Limb (tissue), 2 donors: ENCODE results near the gene RCE1.
"Not testable (repeated sequence)": the region's sequence is repeated elsewhere in the genome, so short reads cannot be mapped to it uniquely, and the experiment has no call there.

Experiments
- DNase-seq, 2 donors: peaks; one replicate each; pipeline ENCODE4 v3.0.0-alpha.2; 2016; ENCODE audit errors: extremely low spot score in 2 of 2

RCE1 gene

DNA sequence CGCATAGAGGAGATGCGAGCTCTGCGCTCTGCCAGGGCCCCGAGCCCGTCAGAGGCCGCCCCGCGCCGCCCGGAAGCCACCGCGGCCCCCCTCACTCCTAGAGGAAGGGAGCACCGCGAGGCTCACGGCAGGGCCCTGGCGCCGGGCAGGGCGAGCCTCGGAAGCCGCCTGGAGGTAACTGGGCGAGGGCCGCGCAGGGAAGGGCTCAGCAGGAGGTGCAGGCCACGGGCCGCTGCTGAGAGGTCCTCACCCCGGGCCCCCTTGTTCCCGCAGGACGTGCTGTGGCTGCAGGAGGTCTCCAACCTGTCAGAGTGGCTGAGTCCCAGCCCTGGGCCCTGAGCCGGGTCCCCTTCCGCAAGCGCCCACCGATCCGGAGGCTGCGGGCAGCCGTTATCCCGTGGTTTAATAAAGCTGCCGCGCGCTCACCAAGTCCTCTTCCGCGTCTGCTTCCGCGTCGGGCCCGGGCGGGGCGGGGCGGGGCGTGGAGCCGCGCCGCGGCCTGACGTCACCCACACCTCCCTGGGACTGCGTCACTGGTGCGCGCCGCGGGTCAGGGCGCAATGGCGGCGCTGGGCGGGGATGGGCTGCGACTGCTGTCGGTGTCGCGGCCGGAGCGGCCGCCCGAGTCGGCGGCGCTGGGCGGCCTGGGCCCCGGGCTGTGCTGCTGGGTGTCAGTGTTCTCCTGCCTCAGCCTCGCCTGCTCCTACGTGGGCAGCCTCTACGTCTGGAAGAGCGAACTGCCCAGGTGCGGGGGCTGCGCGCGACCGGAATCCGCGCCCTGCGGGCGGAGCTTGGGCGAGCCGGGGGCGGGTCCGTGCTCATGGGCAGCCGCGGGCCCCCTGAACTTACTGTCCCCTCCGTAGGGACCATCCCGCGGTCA is at the start of gene RCE1:
TSS of gene RCE1 (plus strand) at position 546 of the 880 bp plus-strand sequence. CDS start at position 561, 15 bp downstream.
- DNase-seq: peak; percentile 88 to 96

GRCh38 chr11:66799815-66800214 is 43.4 kb upstream of the RCE1 start:
- DNase-seq: not testable (repeated sequence)

DNA sequence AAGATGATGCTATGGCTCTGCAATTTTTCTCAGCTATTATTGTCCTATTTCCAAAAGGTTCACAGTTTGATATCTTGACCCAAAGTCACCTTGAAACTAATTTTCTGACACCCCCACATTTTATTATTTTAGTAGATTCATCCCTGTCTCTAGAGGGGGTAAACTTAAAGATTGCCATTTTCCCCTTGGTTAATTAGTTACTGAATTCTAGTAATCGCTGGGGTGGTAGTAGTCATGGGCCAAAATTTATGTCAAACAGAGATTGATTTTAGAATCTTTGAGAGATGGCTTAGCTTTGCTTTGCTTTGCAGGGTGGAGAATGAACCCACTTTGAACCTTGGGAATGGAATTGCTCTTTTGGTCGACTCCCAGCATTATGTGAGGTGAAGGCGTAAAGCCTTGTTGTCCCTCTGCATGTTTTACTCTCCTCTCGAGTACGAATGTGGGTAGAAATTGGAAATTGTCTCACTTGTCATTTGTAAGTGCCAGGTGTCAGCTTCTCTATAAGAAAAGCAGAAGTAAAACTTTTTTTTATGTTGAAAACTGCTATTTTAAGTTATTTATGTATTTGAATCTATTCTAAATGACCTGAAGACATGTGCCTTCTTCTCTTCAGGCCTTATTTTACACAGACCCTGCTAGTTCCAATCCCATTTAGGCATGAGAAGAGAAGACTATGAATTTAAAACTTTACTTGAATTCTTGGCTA is 42.4 kb upstream of the RCE1 start:
- DNase-seq: no peak

DNA sequence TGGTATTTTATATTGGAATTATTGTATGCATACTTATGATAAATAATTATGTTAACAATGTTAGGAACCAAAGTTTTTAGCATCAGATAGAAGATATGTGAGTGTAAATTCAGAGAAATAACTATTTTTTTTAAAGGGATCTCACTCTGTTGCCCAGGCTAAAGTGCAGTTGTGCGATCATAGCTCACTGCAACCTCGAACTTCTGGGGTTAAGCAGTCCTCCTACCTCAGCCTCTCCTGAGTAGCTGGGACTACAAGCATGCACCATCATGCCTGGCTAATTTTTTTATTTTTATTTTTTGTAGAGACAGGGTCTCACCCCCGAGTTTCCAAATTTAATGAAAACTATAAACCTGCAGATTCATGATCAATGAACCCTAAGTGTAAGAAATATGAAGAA is 33.6 kb upstream of the RCE1 start:
- DNase-seq: no peak

- DNase-seq: no peak
Observed at GRCh38 chr11:66810576-66811185, 32.6 kb upstream of the RCE1 start.

GRCh38 chr11:66814678-66815077 is 28.6 kb upstream of the RCE1 start:
- DNase-seq: no peak

- DNase-seq: no peak
Observed at GRCh38 chr11:66815646-66816045, 27.6 kb upstream of the RCE1 start.

DNA sequence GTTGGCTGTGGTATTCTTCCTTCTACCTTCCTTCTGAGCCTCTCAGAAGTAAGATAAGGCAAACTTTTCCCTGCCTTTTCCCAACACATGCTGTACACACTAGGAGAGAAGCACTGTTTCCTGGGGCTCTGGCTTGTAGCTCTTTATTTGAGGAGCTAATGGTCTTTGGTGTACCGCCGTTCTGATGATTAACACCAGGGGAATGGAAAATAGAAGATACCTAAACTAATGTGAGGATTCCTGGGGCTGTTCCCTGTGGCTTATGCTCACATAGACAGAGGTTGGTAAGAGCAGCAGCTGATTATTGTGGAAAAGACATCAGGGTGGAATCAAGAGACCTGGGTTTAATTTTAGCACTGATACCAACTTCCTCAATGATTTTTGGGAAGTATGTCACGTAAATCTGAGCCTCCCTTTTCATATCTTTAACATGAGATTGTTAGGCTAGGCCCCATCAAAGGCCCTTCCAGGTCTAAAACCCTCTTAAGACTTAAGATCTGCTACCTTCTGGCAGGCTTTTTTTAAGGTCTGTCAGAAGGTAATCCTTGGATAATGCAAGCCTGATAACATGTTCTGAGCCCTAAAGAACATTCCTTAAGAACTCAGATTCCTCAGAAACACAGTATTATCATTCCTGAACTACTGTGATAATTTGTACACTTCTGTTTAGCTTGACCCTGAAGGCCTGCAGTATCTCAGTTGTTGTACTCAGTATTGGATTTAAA is 24.8 kb upstream of the RCE1 start:
- no peak for DNase-seq

DNA sequence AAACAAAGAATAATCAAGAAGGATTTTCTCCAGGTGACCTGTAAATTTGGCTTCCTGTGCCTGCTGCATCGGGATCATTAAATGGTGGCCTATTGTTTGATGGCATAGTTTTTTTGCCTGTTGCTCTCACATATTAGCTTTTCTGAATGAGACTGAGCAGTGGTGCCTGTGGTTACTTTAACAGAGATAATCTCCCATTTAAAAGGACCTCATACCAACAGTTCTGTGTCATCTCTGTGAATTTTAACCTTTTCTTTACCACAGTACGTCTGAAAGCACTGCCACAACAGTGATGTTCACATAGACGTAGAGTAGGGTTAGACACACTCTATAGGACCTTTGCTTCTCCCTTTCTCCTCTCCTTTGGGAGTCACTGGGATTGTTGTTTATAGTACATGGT is 22.9 kb upstream of the RCE1 start:
- no peak for DNase-seq

DNA sequence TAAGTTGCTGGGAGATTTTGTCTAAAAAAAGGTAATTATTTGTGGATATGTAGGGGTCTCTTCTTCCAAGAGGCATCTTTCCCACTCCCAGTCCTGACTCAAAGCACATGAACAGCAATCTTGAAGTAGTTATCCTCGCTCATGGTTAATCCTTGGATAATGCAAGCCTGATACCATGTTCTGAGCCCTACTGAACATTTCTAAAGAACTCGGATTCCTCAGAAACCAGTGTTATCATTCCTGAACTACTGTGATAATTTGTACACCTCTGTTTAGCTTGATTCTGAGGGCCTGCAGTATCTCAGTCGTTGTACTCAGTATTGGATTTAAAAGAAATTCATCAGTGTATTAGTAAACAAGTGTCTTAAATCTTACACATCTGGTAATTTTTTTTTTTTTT is 22.3 kb upstream of the RCE1 start:
- DNase-seq: no peak

- DNase-seq: no peak
Observed at GRCh38 chr11:66823700-66824099, 19.5 kb upstream of the RCE1 start.

- DNase-seq: not testable (repeated sequence)
Observed at GRCh38 chr11:66824573-66824972, 18.7 kb upstream of the RCE1 start.

DNA sequence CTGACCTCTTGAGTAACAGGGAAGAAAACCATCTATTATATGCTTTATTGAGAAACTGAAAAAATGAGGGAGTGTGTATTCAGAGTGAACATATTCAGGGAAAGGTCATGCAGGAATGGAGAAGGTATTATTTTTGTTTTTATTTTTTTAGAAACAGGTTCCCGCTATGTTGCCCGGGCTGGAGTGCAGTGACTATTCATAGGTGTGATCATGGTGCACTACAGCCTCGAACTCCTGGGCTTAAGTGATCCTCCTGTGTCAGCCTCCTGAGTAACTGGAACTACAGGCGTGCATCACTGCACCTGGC is 8.7 kb upstream of the RCE1 start:
- no peak for DNase-seq

GRCh38 chr11:66834943-66835342 is 8.3 kb upstream of the RCE1 start:
- DNase-seq: no peak

DNA sequence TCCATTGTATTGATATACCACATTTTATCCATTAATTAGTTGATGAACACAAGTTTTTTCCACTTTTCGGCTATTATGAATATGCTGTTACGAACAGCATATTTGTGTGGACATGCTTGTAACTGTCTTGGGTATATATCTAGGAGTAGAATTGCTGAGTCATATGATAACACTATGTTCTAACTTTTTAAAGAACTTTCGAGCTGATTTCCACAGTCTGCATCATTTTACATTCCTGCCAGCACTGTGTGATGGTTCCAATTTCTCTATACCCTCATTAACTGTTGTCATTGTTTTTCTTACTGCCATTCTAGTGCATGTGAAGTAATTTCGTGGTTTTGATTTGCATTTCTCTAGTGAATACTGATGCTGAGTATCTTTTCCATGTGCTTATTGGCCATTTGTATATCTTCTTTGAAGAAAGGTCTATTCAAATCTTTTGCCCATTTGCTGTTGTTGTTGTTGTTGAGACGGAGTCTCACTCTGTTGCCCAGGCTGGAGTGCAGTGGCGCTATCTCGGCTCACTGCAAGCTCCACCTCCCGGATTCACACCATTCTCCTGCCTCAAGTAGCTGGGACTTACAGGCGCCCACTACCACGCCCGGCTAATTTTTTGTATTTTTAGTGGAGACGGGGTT is 7.4 kb upstream of the RCE1 start:
- DNase-seq: no peak

GRCh38 chr11:66840317-66841091 is 2.7 kb upstream of the RCE1 start:
- no peak for DNase-seq

DNA sequence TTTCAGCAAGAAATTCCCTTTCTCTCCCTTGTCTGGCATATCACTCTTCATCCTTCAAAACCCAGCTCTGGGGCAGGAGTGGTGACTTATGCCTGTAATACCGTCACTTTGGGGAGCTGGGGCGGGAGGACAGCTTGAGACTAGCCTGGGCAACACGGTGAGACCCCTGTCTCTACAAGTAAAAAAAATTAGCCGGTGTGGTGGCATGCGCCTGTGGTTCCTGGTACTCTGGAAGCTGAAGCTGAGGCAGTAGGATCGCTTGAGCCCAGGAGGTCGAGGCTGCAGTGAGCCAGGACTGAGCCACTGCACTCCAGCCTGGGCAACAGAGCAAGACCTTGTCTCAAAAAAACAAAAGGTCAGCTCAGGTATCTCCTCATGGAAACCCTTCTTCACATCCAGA is 1.4 kb upstream of the RCE1 start:
- no peak for DNase-seq

DNA sequence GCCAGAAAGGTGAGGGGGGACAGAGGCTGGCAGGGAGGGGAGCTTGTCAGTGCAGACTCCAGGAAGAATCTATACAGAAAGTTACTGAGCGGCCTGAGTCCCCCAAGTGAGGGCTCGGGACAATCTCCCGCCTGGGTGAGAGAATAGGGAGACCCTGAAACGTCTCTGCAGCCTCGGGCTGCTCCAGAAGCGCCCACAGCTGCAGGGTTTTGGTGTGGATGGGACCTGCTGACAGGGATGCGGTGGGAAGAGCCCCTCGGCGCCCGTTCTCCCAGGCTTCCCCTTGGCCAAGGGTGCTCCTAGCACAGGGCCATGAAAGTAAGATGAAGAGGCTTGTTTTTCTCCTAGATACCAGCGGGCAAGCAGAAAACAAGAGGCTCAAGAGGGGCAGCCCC is 743 bp upstream of the RCE1 start:
- DNase-seq: no peak

DNA sequence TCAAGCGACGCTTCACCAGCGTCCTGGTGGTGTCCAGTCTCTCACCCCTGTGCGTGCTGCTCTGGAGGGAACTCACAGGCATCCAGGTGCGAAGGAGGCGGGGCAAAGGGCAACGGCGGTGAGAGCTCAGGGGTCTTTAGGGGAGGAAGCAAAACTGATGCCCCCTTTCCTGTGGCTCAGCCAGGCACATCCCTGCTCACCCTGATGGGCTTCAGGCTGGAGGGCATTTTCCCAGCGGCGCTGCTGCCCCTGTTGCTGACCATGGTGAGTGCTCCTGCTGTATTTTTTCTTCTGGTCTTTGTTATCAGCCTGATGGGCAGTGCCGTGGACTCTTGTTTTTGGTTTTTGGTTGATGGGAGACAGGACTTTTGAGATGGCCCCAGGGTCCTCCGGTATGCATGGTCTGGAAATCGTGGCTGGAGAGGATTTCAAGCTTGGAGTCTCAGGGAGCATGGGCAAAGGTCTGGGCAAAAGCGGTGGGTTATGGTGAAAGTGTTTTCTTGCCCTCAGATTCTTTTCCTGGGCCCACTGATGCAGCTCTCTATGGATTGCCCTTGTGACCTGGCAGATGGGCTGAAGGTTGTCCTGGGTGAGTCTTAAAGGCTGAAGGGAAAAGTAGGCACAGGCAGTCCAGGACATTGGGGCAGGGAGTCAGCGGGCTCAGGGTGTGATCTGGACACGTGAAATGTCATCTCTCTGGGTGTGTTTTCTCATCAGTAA is 695 bp downstream of the RCE1 start:
- DNase-seq: no peak
